Ishikawa (cell line): ENCODE results near the gene KCTD6.

ENCODE experiments used
- CEBPB ChIP-seq: IDR thresholded peaks from 2 replicates; pipeline ENCODE4 v1.6.1; 2012
- CREB1 ChIP-seq: IDR thresholded peaks from 2 replicates; pipeline ENCODE4 v1.6.1; 2012; ENCODE audit warnings: low read depth
- EGR1 ChIP-seq: IDR thresholded peaks from 2 replicates; pipeline ENCODE4 v1.6.1; 2012
- EP300 ChIP-seq: IDR thresholded peaks from 2 replicates; pipeline ENCODE4 v1.6.1; 2012; ENCODE audit warnings: borderline replicate concordance
- FOXM1 ChIP-seq: IDR thresholded peaks from 2 replicates; pipeline ENCODE4 v1.6.1; 2012; ENCODE audit warnings: low read depth, borderline replicate concordance
- NFIC ChIP-seq: IDR thresholded peaks from 2 replicates; pipeline ENCODE4 v1.6.1; 2012
- RAD21 ChIP-seq: IDR thresholded peaks from 2 replicates; pipeline ENCODE4 v1.6.1; 2012; ENCODE audit warnings: low read depth
- TAF1 ChIP-seq: IDR thresholded peaks from 2 replicates; pipeline ENCODE4 v1.6.1; 2012; ENCODE audit warnings: low read depth, mild to moderate bottlenecking
- TCF12 ChIP-seq: IDR thresholded peaks from 2 replicates; pipeline ENCODE4 v1.6.1; 2012; ENCODE audit warnings: low read depth
- TEAD4 ChIP-seq: IDR thresholded peaks from 2 replicates; pipeline ENCODE4 v1.6.1; 2012
- YY1 ChIP-seq: IDR thresholded peaks from 2 replicates; pipeline ENCODE4 v1.6.1; 2012; ENCODE audit warnings: low read depth
- ZBTB7A ChIP-seq: IDR thresholded peaks from 2 replicates; pipeline ENCODE4 v1.6.1; 2012; ENCODE audit warnings: low read depth
- TF ChIP-seq, protein P1 (sequence below): IDR thresholded peaks from 2 replicates; pipeline ENCODE4 v1.6.1; 2012
- TF ChIP-seq, protein P2 (sequence below): IDR thresholded peaks from 2 replicates; pipeline ENCODE4 v1.6.1; 2012
- TF ChIP-seq, protein P3 (sequence below): IDR thresholded peaks from 2 replicates; pipeline ENCODE4 v1.6.1; 2012; ENCODE audit warnings: low read depth, mild to moderate bottlenecking

Gene KCTD6

DNA sequence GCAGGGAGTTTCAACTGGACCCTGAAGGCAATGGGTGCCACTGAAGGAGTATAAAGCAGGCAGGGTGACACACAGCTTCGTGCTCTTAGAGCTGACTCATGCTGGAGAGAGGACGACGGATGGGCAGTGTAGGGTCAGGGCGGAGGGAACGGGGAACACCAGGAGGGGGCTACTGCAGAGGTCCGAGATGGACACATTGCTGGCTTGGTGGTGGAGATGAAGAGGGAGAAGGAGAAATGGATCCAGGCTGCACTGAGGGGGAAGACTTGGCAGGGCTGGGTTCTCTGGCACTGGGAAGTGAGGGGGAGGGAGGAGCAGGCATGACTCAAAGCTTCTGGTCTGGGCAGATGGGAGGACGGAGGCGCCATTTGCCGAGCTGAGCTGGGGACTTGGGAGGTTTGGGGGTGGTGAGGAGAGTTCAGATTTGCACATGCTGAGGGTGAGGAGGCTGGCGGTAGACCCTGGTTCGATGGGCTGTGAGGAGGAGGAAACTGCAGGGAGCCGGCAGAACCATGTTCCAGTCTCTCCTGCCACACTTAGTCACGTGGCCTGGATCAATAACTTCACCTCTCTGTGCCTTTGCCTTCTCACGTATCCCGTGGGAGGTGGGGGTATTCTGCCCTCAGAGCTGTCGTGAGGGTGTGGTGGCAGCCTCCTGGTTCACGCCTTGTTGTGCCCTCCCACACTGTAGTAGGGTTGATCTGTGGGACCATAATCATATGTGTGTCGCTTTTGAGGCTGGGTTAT lies 4.6 kb upstream of the KCTD6 start:
- TF ChIP-seq, protein P1, sequence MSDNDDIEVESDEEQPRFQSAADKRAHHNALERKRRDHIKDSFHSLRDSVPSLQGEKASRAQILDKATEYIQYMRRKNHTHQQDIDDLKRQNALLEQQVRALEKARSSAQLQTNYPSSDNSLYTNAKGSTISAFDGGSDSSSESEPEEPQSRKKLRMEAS = no peak
- TF ChIP-seq, protein P2, sequence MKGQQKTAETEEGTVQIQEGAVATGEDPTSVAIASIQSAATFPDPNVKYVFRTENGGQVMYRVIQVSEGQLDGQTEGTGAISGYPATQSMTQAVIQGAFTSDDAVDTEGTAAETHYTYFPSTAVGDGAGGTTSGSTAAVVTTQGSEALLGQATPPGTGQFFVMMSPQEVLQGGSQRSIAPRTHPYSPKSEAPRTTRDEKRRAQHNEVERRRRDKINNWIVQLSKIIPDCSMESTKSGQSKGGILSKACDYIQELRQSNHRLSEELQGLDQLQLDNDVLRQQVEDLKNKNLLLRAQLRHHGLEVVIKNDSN = no peak
- TF ChIP-seq CREB1 = no peak
- TF ChIP-seq, protein P3, sequence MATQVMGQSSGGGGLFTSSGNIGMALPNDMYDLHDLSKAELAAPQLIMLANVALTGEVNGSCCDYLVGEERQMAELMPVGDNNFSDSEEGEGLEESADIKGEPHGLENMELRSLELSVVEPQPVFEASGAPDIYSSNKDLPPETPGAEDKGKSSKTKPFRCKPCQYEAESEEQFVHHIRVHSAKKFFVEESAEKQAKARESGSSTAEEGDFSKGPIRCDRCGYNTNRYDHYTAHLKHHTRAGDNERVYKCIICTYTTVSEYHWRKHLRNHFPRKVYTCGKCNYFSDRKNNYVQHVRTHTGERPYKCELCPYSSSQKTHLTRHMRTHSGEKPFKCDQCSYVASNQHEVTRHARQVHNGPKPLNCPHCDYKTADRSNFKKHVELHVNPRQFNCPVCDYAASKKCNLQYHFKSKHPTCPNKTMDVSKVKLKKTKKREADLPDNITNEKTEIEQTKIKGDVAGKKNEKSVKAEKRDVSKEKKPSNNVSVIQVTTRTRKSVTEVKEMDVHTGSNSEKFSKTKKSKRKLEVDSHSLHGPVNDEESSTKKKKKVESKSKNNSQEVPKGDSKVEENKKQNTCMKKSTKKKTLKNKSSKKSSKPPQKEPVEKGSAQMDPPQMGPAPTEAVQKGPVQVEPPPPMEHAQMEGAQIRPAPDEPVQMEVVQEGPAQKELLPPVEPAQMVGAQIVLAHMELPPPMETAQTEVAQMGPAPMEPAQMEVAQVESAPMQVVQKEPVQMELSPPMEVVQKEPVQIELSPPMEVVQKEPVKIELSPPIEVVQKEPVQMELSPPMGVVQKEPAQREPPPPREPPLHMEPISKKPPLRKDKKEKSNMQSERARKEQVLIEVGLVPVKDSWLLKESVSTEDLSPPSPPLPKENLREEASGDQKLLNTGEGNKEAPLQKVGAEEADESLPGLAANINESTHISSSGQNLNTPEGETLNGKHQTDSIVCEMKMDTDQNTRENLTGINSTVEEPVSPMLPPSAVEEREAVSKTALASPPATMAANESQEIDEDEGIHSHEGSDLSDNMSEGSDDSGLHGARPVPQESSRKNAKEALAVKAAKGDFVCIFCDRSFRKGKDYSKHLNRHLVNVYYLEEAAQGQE = no peak
- TF ChIP-seq YY1 = no peak
- no peak for TF ChIP-seq FOXM1

DNA sequence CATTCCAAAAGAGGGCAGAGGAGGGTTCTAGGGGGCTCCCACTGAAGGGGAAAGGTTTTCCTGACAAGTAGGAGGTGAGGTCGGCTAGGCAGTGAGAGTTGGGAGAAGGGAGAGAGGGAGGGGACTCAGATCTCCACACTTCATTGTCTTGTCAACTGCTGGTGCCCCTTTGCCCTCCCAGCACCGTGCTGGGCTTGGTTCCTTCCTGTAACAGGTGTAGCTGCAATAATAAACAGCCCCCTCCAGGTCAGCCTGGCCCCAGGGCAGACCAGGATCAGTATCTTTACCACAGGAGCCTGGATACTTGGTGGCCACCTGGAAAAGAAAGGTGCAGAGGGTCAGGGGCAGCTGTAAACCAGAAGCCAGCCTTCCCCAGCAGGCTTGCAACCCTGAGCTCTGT lies 2.9 kb upstream of the KCTD6 start:
- TF ChIP-seq, protein P2 = no peak
- TF ChIP-seq CREB1 (no peak), NFIC (no peak)

DNA sequence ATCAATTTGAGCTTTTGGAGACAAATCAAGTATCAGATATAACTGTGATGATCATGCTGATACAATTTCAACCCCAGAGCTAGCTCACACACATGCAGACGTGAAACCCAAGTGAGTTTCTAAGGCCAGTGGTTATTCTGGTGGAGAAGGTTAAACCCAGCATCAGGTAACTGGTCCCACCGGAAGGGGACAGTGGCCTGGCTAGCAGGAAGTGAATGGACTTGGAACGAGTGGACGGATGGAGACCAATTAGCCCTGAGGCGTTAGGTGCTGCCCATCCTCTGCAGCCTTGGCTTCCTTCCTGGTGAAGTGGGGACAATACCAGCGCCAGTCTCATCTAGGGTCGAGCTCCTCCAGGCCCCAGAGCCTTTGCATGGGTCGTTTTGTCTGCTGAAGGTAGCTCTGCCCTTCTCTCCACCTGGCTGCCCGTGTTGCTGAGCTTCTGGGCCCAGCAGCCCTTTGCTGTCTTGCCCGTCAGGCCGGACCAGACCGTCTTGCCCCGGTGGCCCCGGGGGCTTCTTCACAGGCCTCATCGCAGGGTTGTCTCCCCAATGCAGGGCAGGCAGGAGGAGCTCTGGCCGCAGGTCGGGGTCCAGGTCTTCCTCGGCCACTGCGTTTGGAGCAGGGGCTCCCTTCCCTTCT lies 915 bp upstream of the KCTD6 start:
- TF ChIP-seq, protein P1 = no peak
- TF ChIP-seq CEBPB = no peak
- TF ChIP-seq TCF12 = no peak
- TF ChIP-seq EGR1 = no peak
- TF ChIP-seq EP300 = no peak
- TF ChIP-seq NFIC = no peak
- TF ChIP-seq, protein P2 = no peak
- no peak for TF ChIP-seq TAF1

DNA sequence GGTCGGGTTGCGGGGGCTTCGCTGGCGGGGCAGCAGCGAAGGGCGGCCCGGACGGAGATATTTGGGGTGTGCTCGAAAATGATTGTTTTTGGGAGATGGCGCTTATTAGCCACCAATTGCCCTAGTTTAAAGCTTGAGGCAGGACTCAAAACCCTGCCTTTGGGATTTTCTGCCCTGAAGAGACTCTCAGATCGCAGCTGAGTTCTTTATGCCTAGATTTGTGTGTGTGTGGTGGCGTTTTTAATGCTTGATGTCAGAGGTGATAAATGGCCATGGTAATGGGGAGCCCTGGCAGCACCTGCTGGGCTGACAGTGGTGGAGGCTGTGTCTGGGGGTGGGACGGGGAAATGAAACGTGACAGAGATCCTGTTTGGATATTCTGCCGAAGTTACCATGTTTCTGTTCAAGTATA lies 604 bp downstream of the KCTD6 start:
- TF ChIP-seq EP300 (no peak), YY1 (no peak), ZBTB7A (no peak), TAF1 (no peak), FOXM1 (no peak), EGR1 (no peak), RAD21 (no peak), NFIC (no peak), TCF12 (no peak), CREB1 (no peak), TEAD4 (no peak), CEBPB (no peak)
- TF ChIP-seq, protein P3 = no peak
- TF ChIP-seq, protein P1 = no peak
- TF ChIP-seq, protein P2 = no peak

DNA sequence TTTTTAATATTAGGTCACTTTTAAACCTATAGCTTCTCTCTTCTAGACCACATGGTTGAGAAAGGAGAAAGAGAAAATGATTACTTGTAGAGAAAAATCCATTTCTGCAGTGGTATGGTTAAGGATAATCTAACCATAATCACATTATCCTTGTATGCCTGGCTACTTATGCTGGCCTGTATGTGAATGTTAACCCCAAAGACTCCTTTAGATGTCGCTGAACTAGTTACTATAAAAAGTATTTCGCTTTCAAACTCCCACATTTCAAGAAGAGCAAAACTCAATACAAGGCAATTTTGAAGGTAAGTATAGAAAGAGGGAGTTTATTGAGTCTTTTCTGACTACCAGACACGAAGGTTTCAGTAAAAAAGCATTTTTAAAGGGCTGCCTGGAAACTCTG lies 2.2 kb downstream of the KCTD6 start:
- TF ChIP-seq TAF1 = no peak
- TF ChIP-seq CREB1 = no peak
- TF ChIP-seq TEAD4 = no peak
- TF ChIP-seq EGR1 = no peak
- TF ChIP-seq RAD21 = no peak
- TF ChIP-seq NFIC = no peak
- no peak for TF ChIP-seq FOXM1
- TF ChIP-seq, protein P2 = no peak
- TF ChIP-seq CEBPB = no peak
